Vagina (tissue), 2 donors: Measurements from ENCODE around the gene TEX26.

Source experiments
- POLR2A ChIP-seq, 2 donors: fragments of 450-650 bp; IDR thresholded peaks; one replicate each; pipeline ENCODE4 v1.6.1; 2017; ENCODE audit warnings: antibody characterized with exemption in 2 of 2, mild to moderate bottlenecking in 2 of 2, moderate library complexity in 2 of 2
- TF ChIP-seq, protein P1 (sequence below), 3 experiments: fragments of 450-650 bp in 2 of 3; fragments of 200-600 bp in 1 of 3; sonication (generic) in 1 of 3; IDR thresholded peaks; one replicate each; pipeline ENCODE4 v1.5.1; 2017 to 2019; ENCODE audit warnings: antibody characterized with exemption in 3 of 3, mild to moderate bottlenecking in 2 of 3, moderate library complexity in 2 of 3

DNA sequence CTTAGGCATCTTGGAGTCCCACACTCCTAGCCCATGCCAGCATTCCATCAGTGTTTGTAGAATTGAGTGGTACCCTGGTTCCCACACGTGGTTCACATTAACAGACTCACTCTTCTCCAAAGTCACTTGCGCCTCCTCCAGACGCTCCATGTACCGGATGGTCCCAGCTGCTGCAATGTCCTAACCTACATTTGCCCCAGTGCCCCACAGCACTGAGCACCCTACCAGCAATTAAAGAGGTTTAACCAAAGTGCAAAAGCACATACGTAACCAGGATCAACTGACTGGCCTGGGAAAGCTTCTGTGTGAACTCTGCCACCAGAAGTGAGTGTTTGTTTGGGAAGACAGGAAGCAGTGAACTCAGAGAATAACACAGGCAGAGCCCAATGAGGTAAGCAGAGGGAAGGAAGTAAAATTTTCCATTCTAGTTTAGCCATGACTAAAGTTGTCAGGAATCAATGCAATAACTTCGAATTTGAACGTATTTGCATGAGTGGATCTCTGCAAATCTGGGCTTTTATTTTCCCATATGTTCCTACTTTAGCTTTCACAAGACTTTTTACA lies 33.7 kb upstream of the TEX26 start:
- TF ChIP-seq, protein P1, sequence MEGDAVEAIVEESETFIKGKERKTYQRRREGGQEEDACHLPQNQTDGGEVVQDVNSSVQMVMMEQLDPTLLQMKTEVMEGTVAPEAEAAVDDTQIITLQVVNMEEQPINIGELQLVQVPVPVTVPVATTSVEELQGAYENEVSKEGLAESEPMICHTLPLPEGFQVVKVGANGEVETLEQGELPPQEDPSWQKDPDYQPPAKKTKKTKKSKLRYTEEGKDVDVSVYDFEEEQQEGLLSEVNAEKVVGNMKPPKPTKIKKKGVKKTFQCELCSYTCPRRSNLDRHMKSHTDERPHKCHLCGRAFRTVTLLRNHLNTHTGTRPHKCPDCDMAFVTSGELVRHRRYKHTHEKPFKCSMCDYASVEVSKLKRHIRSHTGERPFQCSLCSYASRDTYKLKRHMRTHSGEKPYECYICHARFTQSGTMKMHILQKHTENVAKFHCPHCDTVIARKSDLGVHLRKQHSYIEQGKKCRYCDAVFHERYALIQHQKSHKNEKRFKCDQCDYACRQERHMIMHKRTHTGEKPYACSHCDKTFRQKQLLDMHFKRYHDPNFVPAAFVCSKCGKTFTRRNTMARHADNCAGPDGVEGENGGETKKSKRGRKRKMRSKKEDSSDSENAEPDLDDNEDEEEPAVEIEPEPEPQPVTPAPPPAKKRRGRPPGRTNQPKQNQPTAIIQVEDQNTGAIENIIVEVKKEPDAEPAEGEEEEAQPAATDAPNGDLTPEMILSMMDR (IDR thresholded peaks at IDR 0.05) = no peak
- no peak for TF ChIP-seq POLR2A (IDR thresholded peaks at IDR 0.05)
